MM.1S (cell line): ENCODE measurements around the gene ACO1.

ENCODE experiments used
- DNase-seq: peaks from one replicate; pipeline ENCODE4 v3.0.0-alpha.2; 2015
- H2AFZ ChIP-seq: fragments of 300-600 bp; sonication (generic); 2 replicates; pipeline ENCODE4 v1.6.0; 2016; ENCODE audit warnings: antibody characterized with exemption, low read length
- H3F3A ChIP-seq: fragments of 300-600 bp; sonication (generic); 2 replicates; pipeline ENCODE4 v1.6.1; 2016; ENCODE audit warnings: mild to moderate bottlenecking, antibody characterized with exemption, low read length, moderate library complexity, mixed read lengths; ENCODE audit not compliant: insufficient read depth
- H3K27ac ChIP-seq: fragments of 300-600 bp; sonication (generic); 2 replicates; pipeline ENCODE4 v1.5.1; 2016; ENCODE audit warnings: mild to moderate bottlenecking, low read length
- H3K27me3 ChIP-seq: fragments of 300-600 bp; sonication (generic); replicated peaks from 2 replicates; pipeline ENCODE4 v1.6.0; 2016; ENCODE audit warnings: low read length; ENCODE audit not compliant: insufficient read depth
- H3K36me3 ChIP-seq: fragments of 300-600 bp; sonication (generic); replicated peaks from 2 replicates; pipeline ENCODE4 v1.6.1; 2016; ENCODE audit warnings: mild to moderate bottlenecking, low read length, mixed read lengths; ENCODE audit not compliant: insufficient read depth
- H3K4me1 ChIP-seq: fragments of 300-600 bp; sonication (generic); 2 replicates; pipeline ENCODE4 v1.6.1; 2016; ENCODE audit warnings: low read length, mixed read lengths
- H3K4me2 ChIP-seq: fragments of 300-600 bp; sonication (generic); 2 replicates; pipeline ENCODE4 v1.6.0; 2016; ENCODE audit warnings: low read depth, low read length
- H3K4me3 ChIP-seq: fragments of 300-600 bp; sonication (generic); 2 replicates; pipeline ENCODE4 v1.5.1; 2016; ENCODE audit warnings: low read length, mixed read lengths
- H3K79me2 ChIP-seq: fragments of 300-600 bp; sonication (generic); 2 replicates; pipeline ENCODE4 v1.6.1; 2016; ENCODE audit warnings: mixed run types, low read length, mixed read lengths
- H3K9ac ChIP-seq: fragments of 300-600 bp; sonication (generic); 2 replicates; pipeline ENCODE4 v1.6.1; 2016; ENCODE audit warnings: low read length, mixed read lengths
- H3K9me2 ChIP-seq: fragments of 300-600 bp; sonication (generic); replicated peaks from 2 replicates; pipeline ENCODE4 v1.6.1; 2016; ENCODE audit warnings: mild to moderate bottlenecking, low read length, mixed read lengths; ENCODE audit not compliant: insufficient read depth
- H3K9me3 ChIP-seq: fragments of 300-600 bp; sonication (generic); replicated peaks from 2 replicates; pipeline ENCODE4 v1.6.1; 2016; ENCODE audit warnings: mild to moderate bottlenecking, low read length, mixed read lengths; ENCODE audit not compliant: insufficient read depth
- H4K20me1 ChIP-seq: fragments of 300-600 bp; sonication (generic); 2 replicates; pipeline ENCODE4 v1.6.1; 2016; ENCODE audit warnings: mild to moderate bottlenecking, low read length, moderate library complexity, mixed read lengths; ENCODE audit not compliant: insufficient read depth
- CTCF ChIP-seq: fragments of 300-600 bp; sonication (generic); IDR thresholded peaks from 2 replicates; pipeline ENCODE4 v1.5.1; 2016; ENCODE audit warnings: antibody characterized with exemption, low read length, mixed read lengths
- EZH2 ChIP-seq: fragments of 300-600 bp; sonication (generic); optimal IDR thresholded peaks from 2 replicates; pipeline ENCODE3; 2017; ENCODE audit warnings: low read depth, mild to moderate bottlenecking, antibody characterized with exemption, low read length, mixed read lengths
- EZH2phosphoT487 ChIP-seq: fragments of 300-600 bp; sonication (generic); IDR thresholded peaks from 2 replicates; pipeline ENCODE4 v1.6.1; 2018; ENCODE audit warnings: antibody characterized with exemption, low read length

Gene ACO1

GRCh38 chr9:32398207-32398606, 13.8 kb downstream of the ACO1 start:
- H3K4me1 ChIP-seq, result no peaks in the 10 kb centered on the region
- TF ChIP-seq EZH2phosphoT487 (no peak), EZH2 (no peak), CTCF (no peak)

GRCh38 chr9:32399110-32399815, 14.8 kb downstream of the ACO1 start:
- no peaks in the 10 kb centered on the region for H3F3A ChIP-seq
- H3K4me2 ChIP-seq, result no peak overlapping the region
- no peaks in the 10 kb centered on the region for H3K36me3 ChIP-seq
- no peak overlapping the region for H3K9ac ChIP-seq
- no peak overlapping the region for H2AFZ ChIP-seq
- H3K27me3 ChIP-seq, result no peaks in the 10 kb centered on the region
- no peaks in the 10 kb centered on the region for H3K9me2 ChIP-seq
- no peaks in the 10 kb centered on the region for H3K79me2 ChIP-seq
- DNase-seq, result no peak
- no peaks in the 10 kb centered on the region for H4K20me1 ChIP-seq
- TF ChIP-seq EZH2, result no peak
- no peak for TF ChIP-seq CTCF
- no peak for TF ChIP-seq EZH2phosphoT487
- no peaks in the 10 kb centered on the region for H3K4me1 ChIP-seq
- H3K4me3 ChIP-seq, result no peak overlapping the region
- H3K27ac ChIP-seq, result no peak overlapping the region
- H3K9me3 ChIP-seq, result no peaks in the 10 kb centered on the region

More at GRCh38 chr9:32398207-32398606, 13.8 kb downstream of the ACO1 start:
- no peaks in the 10 kb centered on the region for H3K9me3 ChIP-seq
- no peaks in the 10 kb centered on the region for H3K79me2 ChIP-seq
- no peak overlapping the region for H3K4me3 ChIP-seq
- no peak overlapping the region for H3K4me2 ChIP-seq
- no peaks in the 10 kb centered on the region for H4K20me1 ChIP-seq
- H3F3A ChIP-seq, result no peaks in the 10 kb centered on the region
- no peaks in the 10 kb centered on the region for H3K9me2 ChIP-seq
- H2AFZ ChIP-seq, result no peak overlapping the region
- no peak for DNase-seq
- no peak overlapping the region for H3K9ac ChIP-seq
- no peak overlapping the region for H3K27ac ChIP-seq
- H3K36me3 ChIP-seq, result no peaks in the 10 kb centered on the region
- no peaks in the 10 kb centered on the region for H3K27me3 ChIP-seq

GRCh38 chr9:32401488-32401887, 17.0 kb downstream of the ACO1 start:
- H4K20me1 ChIP-seq, result no peaks in the 10 kb centered on the region
- no peak overlapping the region for H3K4me3 ChIP-seq
- H3F3A ChIP-seq, result no peaks in the 10 kb centered on the region
- H3K27me3 ChIP-seq, result no peaks in the 10 kb centered on the region
- H3K79me2 ChIP-seq, result no peaks in the 10 kb centered on the region
- H3K4me2 ChIP-seq, result no peak overlapping the region
- no peak overlapping the region for H3K27ac ChIP-seq
- no peaks in the 10 kb centered on the region for H3K9me2 ChIP-seq
- H3K9me3 ChIP-seq, result no peaks in the 10 kb centered on the region
- H3K36me3 ChIP-seq, result no peaks in the 10 kb centered on the region
- H2AFZ ChIP-seq, result no peak overlapping the region
- TF ChIP-seq EZH2 (no peak), CTCF (no peak), EZH2phosphoT487 (no peak)
- H3K9ac ChIP-seq, result no peak overlapping the region
- H3K4me1 ChIP-seq, result no peaks in the 10 kb centered on the region; the same call in 1 of the 2 replicates
- DNase-seq, result no peak
